A549 treated with Hydrocortisone at 1 μM for 4 hours (cell line): ENCODE measurements around the gene EPHB6. TPM values are rescaled to one million over a fixed set of nuclear protein-coding genes. Genes with fewer than 3 reads are reported as not detected.

Experiments
- total RNA-seq: library from RNA; stranded (reverse); fragments of 200-300 nt; extraction: Qiagen RNA extraction; gene quantifications from 5 replicates; pipeline ENCODE4 v1.2.3, GENCODE V29; 2022

EPHB6 gene, protein sequence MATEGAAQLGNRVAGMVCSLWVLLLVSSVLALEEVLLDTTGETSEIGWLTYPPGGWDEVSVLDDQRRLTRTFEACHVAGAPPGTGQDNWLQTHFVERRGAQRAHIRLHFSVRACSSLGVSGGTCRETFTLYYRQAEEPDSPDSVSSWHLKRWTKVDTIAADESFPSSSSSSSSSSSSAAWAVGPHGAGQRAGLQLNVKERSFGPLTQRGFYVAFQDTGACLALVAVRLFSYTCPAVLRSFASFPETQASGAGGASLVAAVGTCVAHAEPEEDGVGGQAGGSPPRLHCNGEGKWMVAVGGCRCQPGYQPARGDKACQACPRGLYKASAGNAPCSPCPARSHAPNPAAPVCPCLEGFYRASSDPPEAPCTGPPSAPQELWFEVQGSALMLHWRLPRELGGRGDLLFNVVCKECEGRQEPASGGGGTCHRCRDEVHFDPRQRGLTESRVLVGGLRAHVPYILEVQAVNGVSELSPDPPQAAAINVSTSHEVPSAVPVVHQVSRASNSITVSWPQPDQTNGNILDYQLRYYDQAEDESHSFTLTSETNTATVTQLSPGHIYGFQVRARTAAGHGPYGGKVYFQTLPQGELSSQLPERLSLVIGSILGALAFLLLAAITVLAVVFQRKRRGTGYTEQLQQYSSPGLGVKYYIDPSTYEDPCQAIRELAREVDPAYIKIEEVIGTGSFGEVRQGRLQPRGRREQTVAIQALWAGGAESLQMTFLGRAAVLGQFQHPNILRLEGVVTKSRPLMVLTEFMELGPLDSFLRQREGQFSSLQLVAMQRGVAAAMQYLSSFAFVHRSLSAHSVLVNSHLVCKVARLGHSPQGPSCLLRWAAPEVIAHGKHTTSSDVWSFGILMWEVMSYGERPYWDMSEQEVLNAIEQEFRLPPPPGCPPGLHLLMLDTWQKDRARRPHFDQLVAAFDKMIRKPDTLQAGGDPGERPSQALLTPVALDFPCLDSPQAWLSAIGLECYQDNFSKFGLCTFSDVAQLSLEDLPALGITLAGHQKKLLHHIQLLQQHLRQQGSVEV
- 0.36 to 0.96 TPM (median 0.59 TPM) in 5 replicates for total RNA-seq

DNA sequence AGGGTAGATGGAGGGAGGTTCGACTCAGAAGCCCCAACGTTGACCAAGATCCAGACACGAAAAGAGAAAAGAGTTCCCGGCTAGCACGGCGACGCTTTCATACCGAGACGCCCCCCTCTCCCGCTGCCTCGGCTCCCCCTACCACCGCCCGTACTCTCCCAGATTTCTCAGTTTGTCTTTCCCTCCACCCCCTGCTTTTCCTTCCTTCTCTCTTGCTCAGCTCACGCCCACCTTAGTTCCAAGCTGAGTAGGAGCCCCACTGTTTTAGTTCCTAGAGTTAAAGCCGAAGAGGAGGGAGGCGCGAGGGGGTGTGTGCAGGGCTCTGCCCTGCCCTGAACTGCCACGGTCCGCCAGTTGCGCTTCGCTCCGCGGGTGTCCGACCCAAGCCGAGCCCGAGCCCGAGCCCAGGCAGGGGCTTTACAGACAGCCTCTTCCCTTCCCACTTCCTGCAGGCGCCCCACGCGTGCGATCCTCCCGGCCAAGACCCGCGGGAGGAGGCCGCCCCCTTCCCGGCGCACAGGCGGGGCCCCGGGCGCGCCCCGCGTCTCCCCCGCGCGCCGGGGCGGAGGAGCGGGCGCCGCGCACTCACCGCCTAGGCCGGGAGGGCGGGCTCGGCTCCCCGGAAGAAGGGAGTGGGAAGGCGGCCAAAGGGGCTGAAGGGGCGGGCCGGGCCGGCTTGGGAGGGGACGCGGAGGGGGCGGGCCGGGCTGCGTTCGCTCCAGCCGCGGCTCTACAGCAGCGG, at the start of gene EPHB6:
EPHB6 (plus strand) TSS at position 705 of the 742 bp plus-strand sequence. CDS start 8,152 bp downstream, outside the sequence.

DNA sequence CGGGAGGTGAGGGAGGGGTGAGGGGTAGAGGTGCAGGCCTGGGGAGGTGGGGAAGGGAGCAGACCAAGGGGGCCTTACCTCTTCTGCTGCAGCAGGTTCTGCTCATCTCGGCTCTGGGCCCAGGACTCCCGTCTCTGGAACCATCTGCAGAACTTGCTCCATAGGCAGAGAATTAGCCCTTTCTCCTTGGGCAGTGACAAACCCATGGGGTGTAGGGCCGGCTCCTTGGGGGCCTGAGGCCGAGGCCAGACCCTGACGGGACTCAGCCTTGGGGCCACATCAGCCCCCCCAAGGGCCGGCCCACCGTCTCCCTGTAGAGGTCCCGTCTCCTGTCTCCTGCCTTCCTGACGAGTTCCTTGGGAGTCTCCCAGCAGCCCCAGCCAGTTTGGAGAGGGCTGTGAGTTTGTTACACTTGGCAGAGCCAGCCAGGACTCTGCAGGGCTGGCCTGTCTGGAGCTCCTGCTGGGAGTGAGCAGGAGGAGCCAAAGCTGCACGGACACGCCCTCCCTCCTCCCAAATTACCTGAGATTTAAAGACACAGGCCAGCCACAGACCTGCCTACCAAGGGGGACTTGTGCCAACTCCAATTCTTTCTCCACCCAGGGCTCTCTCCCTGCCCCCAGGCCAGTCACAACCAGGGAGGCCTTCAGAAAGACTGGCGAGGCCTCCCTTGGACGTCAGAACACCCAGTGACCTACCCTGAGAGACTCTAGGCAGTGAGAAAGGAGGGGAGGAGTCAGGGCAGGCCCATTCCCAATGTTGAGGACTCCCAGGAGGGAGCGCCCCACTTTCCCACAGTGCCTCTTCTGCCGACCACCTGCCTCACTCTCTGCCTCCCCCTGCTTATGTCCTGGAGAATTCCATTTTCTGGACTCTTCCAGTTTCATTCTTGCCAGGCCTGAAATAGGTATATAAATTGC, 30.7 kb downstream of the EPHB6 start, which contains the start of gene TRPV6:
TRPV6 (minus strand) TSS at position 435 of the 920 bp plus-strand sequence.

Other genes with a start within 250 kb of the EPHB6 start
- not detected in 5 replicates for gene PRSS1, start 105.6 kb upstream of the EPHB6 start, total RNA-seq
- not detected in 5 replicates for gene PRSS2, start 84.1 kb upstream of the EPHB6 start, total RNA-seq
- gene TRPV6, start 30.7 kb downstream of the EPHB6 start, total RNA-seq = not detected in 5 replicates
- gene TRPV5, start 78.7 kb downstream of the EPHB6 start, total RNA-seq = not detected in 5 replicates
- not detected in 5 replicates for gene LLCFC1, start 84.4 kb downstream of the EPHB6 start, total RNA-seq
- 0.33 TPM in 1 of 5 replicates, not detected in the others for gene KEL, start 107.3 kb downstream of the EPHB6 start, total RNA-seq
- gene OR9A2, start 172.1 kb downstream of the EPHB6 start, total RNA-seq = not detected in 5 replicates
- not detected in 5 replicates for gene OR6V1, start 197.3 kb downstream of the EPHB6 start, total RNA-seq